Measurements from ENCODE around the gene ZNF672.
A peak's percentile ranks its signal among the peaks of the same experiment; 100 is the strongest.

ZNF672 gene

DNA sequence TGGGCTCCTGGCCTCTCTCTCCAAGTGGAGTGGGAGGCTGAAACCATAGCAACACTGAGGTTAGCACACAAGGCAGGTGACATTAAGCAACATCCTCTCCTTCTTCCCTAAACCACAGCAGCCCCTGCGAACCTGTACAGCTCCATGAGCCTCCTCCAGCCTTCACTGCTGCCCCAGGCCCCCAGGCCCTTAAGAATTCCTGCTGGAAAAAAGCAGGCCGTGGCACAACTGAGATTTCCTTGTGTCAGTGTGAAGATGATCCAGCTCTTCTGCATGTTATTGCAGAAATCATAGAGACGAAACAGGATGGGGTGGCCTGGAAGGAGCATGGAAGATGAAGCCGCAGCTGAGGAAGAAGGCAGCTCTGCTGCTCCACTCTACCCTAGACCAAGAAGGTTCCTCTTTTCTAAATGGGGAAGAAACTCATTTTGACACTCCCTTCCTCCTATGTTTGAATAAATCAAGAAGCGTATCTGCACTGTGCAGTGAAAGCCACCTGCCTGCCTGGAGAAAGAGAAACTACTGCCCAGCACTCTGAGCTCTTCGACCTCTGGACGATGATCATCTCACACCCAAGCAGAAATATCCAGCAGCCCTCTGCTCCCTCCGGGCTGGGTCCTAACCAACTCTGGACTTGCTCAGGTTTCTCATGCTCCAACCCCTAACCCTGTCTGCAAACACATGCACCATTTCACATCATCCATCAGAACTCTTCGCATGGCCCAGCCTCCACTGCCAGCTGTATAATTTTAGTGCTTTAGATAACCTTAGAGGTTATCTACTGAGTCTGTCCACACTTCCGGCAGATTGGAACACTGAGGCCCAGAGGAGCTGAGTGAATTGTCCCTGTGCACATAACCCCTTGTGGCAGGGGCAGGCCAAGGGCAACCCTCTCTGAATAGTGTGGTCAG lies 33.0 kb upstream of the ZNF672 start:
- peak overlapping the region; percentile 81 for H3K27ac ChIP-seq (ENCODE audit: low read depth, low read length)
- H3K9me2 ChIP-seq (replicated peaks; ENCODE audit: control insufficient read depth, low read length) = no peaks in the 10 kb centered on the region
- peak overlapping the region; percentile 62 for H3K4me3 ChIP-seq (ENCODE audit: low read length)
- H3F3A ChIP-seq (ENCODE audit: control insufficient read depth, insufficient read depth) = peaks cover 12% of the 10 kb centered on the region
- peaks cover 32% of the 10 kb centered on the region for H3K4me1 ChIP-seq (ENCODE audit: control insufficient read depth, low read length)
- no peaks in the 10 kb centered on the region for H3K27me3 ChIP-seq (ENCODE audit: control insufficient read depth, low read length)
- no peaks in the 10 kb centered on the region for H3K79me2 ChIP-seq (ENCODE audit: control insufficient read depth, low read length)
- no peak for TF ChIP-seq EZH2phosphoT487 (IDR thresholded peaks at IDR 0.05; ENCODE audit: borderline replicate concordance, low read length)
- TF ChIP-seq, protein P1, sequence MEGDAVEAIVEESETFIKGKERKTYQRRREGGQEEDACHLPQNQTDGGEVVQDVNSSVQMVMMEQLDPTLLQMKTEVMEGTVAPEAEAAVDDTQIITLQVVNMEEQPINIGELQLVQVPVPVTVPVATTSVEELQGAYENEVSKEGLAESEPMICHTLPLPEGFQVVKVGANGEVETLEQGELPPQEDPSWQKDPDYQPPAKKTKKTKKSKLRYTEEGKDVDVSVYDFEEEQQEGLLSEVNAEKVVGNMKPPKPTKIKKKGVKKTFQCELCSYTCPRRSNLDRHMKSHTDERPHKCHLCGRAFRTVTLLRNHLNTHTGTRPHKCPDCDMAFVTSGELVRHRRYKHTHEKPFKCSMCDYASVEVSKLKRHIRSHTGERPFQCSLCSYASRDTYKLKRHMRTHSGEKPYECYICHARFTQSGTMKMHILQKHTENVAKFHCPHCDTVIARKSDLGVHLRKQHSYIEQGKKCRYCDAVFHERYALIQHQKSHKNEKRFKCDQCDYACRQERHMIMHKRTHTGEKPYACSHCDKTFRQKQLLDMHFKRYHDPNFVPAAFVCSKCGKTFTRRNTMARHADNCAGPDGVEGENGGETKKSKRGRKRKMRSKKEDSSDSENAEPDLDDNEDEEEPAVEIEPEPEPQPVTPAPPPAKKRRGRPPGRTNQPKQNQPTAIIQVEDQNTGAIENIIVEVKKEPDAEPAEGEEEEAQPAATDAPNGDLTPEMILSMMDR (IDR thresholded peaks at IDR 0.05; ENCODE audit: low read depth, low read length, poor library complexity, severe bottlenecking) = no peak
- H3K4me2 ChIP-seq (ENCODE audit: low read length) = peak overlapping the region; percentile 86
- H3K36me3 ChIP-seq (ENCODE audit: control insufficient read depth, low read length) = no peaks in the 10 kb centered on the region
- H4K20me1 ChIP-seq (ENCODE audit: control insufficient read depth, insufficient read depth, low read depth, low read length) = no peaks in the 10 kb centered on the region
- no peaks in the 10 kb centered on the region for H3K9me3 ChIP-seq (ENCODE audit: control insufficient read depth, insufficient read depth, low read length)

DNA sequence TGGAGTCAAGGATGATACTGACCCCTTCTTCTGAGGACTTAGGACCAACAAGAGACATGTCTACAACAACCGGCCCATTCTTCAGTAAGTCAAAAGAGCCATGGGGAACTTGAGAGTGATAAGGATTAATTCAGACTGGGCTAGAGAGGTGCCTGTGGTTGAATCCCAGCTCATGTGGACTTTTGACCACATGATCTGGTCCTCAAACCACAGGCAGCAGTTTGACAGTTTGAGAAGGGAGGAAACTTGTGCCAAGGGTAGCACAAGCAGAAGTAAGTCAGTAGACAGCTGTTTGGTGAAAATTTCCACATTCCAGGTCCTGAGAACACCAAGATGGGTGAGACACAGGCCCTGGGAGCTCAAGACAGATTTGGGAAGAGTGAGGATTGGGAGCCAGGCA lies 32.1 kb upstream of the ZNF672 start:
- H3F3A ChIP-seq (ENCODE audit: control insufficient read depth, insufficient read depth) = peaks cover 12% of the 10 kb centered on the region

DNA sequence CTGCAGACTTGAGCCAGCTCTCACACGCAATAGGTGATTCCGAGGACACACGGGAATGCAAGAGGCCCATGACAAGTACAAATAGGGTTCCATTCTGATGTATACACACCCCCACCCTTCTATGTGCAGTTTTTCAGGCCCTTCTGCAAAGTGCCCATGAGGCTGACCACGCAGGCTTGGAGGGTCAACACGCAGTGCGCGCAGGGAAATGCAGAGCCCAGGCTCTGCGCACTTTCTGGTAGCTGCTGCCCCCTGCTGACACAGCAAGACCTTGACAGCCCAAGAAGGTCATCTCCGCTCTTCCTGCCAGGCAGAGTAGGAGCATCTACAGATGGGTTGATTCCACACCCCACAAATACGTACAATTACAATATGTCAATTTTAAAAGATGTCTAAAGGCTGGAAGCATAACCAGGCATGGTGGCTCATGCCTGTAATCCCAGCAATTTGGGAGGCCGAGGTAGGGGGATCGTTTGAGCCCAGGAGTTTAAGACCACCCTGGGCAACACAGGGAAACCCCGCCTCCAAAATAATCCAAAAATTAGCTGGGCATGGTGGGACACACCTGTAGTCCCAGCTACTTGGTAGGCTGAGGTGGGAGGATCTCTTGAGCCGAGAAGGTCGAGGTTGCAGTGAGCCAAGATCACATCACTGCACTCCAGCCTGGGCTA lies 30.8 kb upstream of the ZNF672 start:
- H3K4me2 ChIP-seq (ENCODE audit: low read length) = no peak overlapping the region
- no peaks in the 10 kb centered on the region for H3K9me2 ChIP-seq (replicated peaks; ENCODE audit: control insufficient read depth, low read length)
- H4K20me1 ChIP-seq (ENCODE audit: control insufficient read depth, insufficient read depth, low read depth, low read length) = no peaks in the 10 kb centered on the region
- no peaks in the 10 kb centered on the region for H3K36me3 ChIP-seq (ENCODE audit: control insufficient read depth, low read length)
- no peaks in the 10 kb centered on the region for H3K79me2 ChIP-seq (ENCODE audit: control insufficient read depth, low read length)
- H3K27ac ChIP-seq (ENCODE audit: low read depth, low read length) = no peak overlapping the region
- TF ChIP-seq EZH2phosphoT487 (IDR thresholded peaks at IDR 0.05; ENCODE audit: borderline replicate concordance, low read length) = no peak
- TF ChIP-seq, protein P1 (IDR thresholded peaks at IDR 0.05; ENCODE audit: low read depth, low read length, poor library complexity, severe bottlenecking) = peak; percentile 93
- H3K9me3 ChIP-seq (ENCODE audit: control insufficient read depth, insufficient read depth, low read length) = no peaks in the 10 kb centered on the region
- peaks cover 30% of the 10 kb centered on the region for H3K4me1 ChIP-seq (ENCODE audit: control insufficient read depth, low read length)
- H3F3A ChIP-seq (ENCODE audit: control insufficient read depth, insufficient read depth) = peaks cover 12% of the 10 kb centered on the region
- no peak overlapping the region for H3K4me3 ChIP-seq (ENCODE audit: low read length)
- H3K27me3 ChIP-seq (ENCODE audit: control insufficient read depth, low read length) = no peaks in the 10 kb centered on the region

More for the DNA sequence above, 32.1 kb upstream of the ZNF672 start:
- no peak for TF ChIP-seq EZH2phosphoT487 (IDR thresholded peaks at IDR 0.05; ENCODE audit: borderline replicate concordance, low read length)
- TF ChIP-seq, protein P1 (IDR thresholded peaks at IDR 0.05; ENCODE audit: low read depth, low read length, poor library complexity, severe bottlenecking) = no peak
- no peaks in the 10 kb centered on the region for H3K27me3 ChIP-seq (ENCODE audit: control insufficient read depth, low read length)
- no peaks in the 10 kb centered on the region for H4K20me1 ChIP-seq (ENCODE audit: control insufficient read depth, insufficient read depth, low read depth, low read length)
- H3K27ac ChIP-seq (ENCODE audit: low read depth, low read length) = peak overlapping the region; percentile 81
- no peaks in the 10 kb centered on the region for H3K9me2 ChIP-seq (replicated peaks; ENCODE audit: control insufficient read depth, low read length)
- no peaks in the 10 kb centered on the region for H3K79me2 ChIP-seq (ENCODE audit: control insufficient read depth, low read length)
- no peaks in the 10 kb centered on the region for H3K36me3 ChIP-seq (ENCODE audit: control insufficient read depth, low read length)
- no peaks in the 10 kb centered on the region for H3K9me3 ChIP-seq (ENCODE audit: control insufficient read depth, insufficient read depth, low read length)
- H3K4me3 ChIP-seq (ENCODE audit: low read length) = peak overlapping the region; percentile 62
- H3K4me1 ChIP-seq (ENCODE audit: control insufficient read depth, low read length) = peaks cover 30% of the 10 kb centered on the region
- H3K4me2 ChIP-seq (ENCODE audit: low read length) = peak overlapping the region; percentile 86
